Loucy (cell line): Measurements from ENCODE around the gene KRTDAP.

Source experiments
- H2AFZ ChIP-seq: fragments of 200-600 bp; sonication (generic); 2 replicates; pipeline ENCODE4 v1.6.0; 2016; ENCODE audit warnings: antibody characterized with exemption, mild to moderate bottlenecking, low read length, moderate library complexity
- H3F3A ChIP-seq: fragments of 200-600 bp; 2 replicates; pipeline ENCODE4 v1.6.0; 2016; ENCODE audit warnings: antibody characterized with exemption, low read depth, mild to moderate bottlenecking
- H3K27me3 ChIP-seq: fragments of 200-600 bp; sonication (generic); 2 replicates; pipeline ENCODE4 v1.6.1; 2014; ENCODE audit warnings: low read length, mild to moderate bottlenecking; ENCODE audit not compliant: insufficient read depth, poor library complexity, severe bottlenecking
- H3K36me3 ChIP-seq: fragments of 200-600 bp; sonication (generic); 2 replicates; pipeline ENCODE4 v1.6.1; 2016; ENCODE audit warnings: low read length; ENCODE audit not compliant: insufficient read depth
- H3K4me1 ChIP-seq: fragments of 200-600 bp; sonication (generic); 2 replicates; pipeline ENCODE4 v1.5.1; 2014; ENCODE audit warnings: low read length, mild to moderate bottlenecking; ENCODE audit not compliant: insufficient read depth, poor library complexity, severe bottlenecking
- H3K4me2 ChIP-seq: fragments of 200-600 bp; sonication (generic); 2 replicates; pipeline ENCODE4 v1.6.0; 2014; ENCODE audit warnings: antibody characterized with exemption, low read length, low read depth, mild to moderate bottlenecking; ENCODE audit not compliant: poor library complexity, severe bottlenecking
- H3K4me3 ChIP-seq: fragments of 200-600 bp; sonication (generic); 2 replicates; pipeline ENCODE4 v1.5.1; 2014; ENCODE audit warnings: low read length, mild to moderate bottlenecking, mixed read lengths; ENCODE audit not compliant: poor library complexity, severe bottlenecking
- H3K79me2 ChIP-seq: fragments of 200-600 bp; sonication (generic); 2 replicates; pipeline ENCODE4 v1.6.1; 2014; ENCODE audit warnings: low read length; ENCODE audit not compliant: insufficient read depth
- H3K9ac ChIP-seq: fragments of 200-600 bp; sonication (generic); 2 replicates; pipeline ENCODE4 v1.6.0; 2014; ENCODE audit warnings: mild to moderate bottlenecking, low read depth, low read length, moderate library complexity; ENCODE audit not compliant: poor library complexity, severe bottlenecking
- H3K9me2 ChIP-seq: fragments of 200-600 bp; sonication (generic); replicated peaks from 2 replicates; pipeline ENCODE4 v1.6.1; 2016; ENCODE audit warnings: low read depth, low read length, mixed read lengths
- H3K9me3 ChIP-seq: fragments of 200-600 bp; sonication (generic); 2 replicates; pipeline ENCODE4 v1.6.1; 2014; ENCODE audit warnings: mild to moderate bottlenecking, antibody characterized with exemption, low read length, low read depth; ENCODE audit not compliant: insufficient read depth
- H4K20me1 ChIP-seq: fragments of 200-600 bp; sonication (generic); 2 replicates; pipeline ENCODE4 v1.6.0; 2014; ENCODE audit warnings: antibody characterized with exemption, low read length, mild to moderate bottlenecking; ENCODE audit not compliant: insufficient read depth, poor library complexity, severe bottlenecking
- CTCF ChIP-seq: fragments of 200-600 bp; sonication (generic); conservative IDR thresholded peaks from 2 replicates; pipeline ENCODE4 v1.5.1; 2014; ENCODE audit warnings: mild to moderate bottlenecking, antibody characterized with exemption, low read length
- EZH2phosphoT487 ChIP-seq: fragments of 200-600 bp; IDR thresholded peaks from 2 replicates; pipeline ENCODE4 v1.6.1; 2018; ENCODE audit warnings: antibody characterized with exemption, mild to moderate bottlenecking, moderate library complexity, borderline replicate concordance

KRTDAP gene

GRCh38 chr19:35457173-35457572 is 33.1 kb downstream of the KRTDAP start:
- Histone ChIP-seq H2AFZ (no peak overlapping the region), H3K9ac (no peak overlapping the region), H3K36me3 (no peaks in the 10 kb centered on the region), H3F3A (peaks cover 3% of the 10 kb centered on the region), H3K9me2 (no peaks in the 10 kb centered on the region), H3K9me3 (no peaks in the 10 kb centered on the region), H3K27me3 (no peaks in the 10 kb centered on the region), H4K20me1 (no peaks in the 10 kb centered on the region), H3K79me2 (no peaks in the 10 kb centered on the region), H3K4me1 (peaks cover 59% of the 10 kb centered on the region), H3K4me3 (no peak overlapping the region), H3K4me2 (no peak overlapping the region)
- TF ChIP-seq EZH2phosphoT487: no peak
- TF ChIP-seq CTCF: no peak

GRCh38 chr19:35455616-35456201 is 34.6 kb downstream of the KRTDAP start:
- H3K9ac ChIP-seq: no peak overlapping the region
- H4K20me1 ChIP-seq: no peaks in the 10 kb centered on the region
- no peak overlapping the region for H3K4me3 ChIP-seq
- H3F3A ChIP-seq: peaks cover 8% of the 10 kb centered on the region; the same call in 1 of the 2 replicates
- no peaks in the 10 kb centered on the region for H3K9me2 ChIP-seq
- H3K27me3 ChIP-seq: no peaks in the 10 kb centered on the region
- H3K4me2 ChIP-seq: peak overlapping the region; percentile 38
- no peaks in the 10 kb centered on the region for H3K79me2 ChIP-seq
- no peaks in the 10 kb centered on the region for H3K36me3 ChIP-seq
- H3K9me3 ChIP-seq: no peaks in the 10 kb centered on the region
- no peak for TF ChIP-seq EZH2phosphoT487
- no peak for TF ChIP-seq CTCF
- no peak overlapping the region for H2AFZ ChIP-seq
- H3K4me1 ChIP-seq: peaks cover 60% of the 10 kb centered on the region

GRCh38 chr19:35454663-35455062 is 35.6 kb downstream of the KRTDAP start:
- no peak overlapping the region for H2AFZ ChIP-seq
- H3K9me2 ChIP-seq: no peaks in the 10 kb centered on the region
- no peaks in the 10 kb centered on the region for H3K27me3 ChIP-seq
- no peaks in the 10 kb centered on the region for H3K36me3 ChIP-seq
- no peak overlapping the region for H3K4me2 ChIP-seq
- peaks cover 8% of the 10 kb centered on the region; the same call in 1 of the 2 replicates for H3F3A ChIP-seq
- H3K4me1 ChIP-seq: peaks cover 62% of the 10 kb centered on the region
- H3K4me3 ChIP-seq: no peak overlapping the region
- H3K79me2 ChIP-seq: no peaks in the 10 kb centered on the region
- H3K9ac ChIP-seq: no peak overlapping the region
- TF ChIP-seq EZH2phosphoT487 (no peak), CTCF (no peak)
- H3K9me3 ChIP-seq: no peaks in the 10 kb centered on the region
- H4K20me1 ChIP-seq: no peaks in the 10 kb centered on the region
